ENCODE results near the gene TAF11L9.

DNA sequence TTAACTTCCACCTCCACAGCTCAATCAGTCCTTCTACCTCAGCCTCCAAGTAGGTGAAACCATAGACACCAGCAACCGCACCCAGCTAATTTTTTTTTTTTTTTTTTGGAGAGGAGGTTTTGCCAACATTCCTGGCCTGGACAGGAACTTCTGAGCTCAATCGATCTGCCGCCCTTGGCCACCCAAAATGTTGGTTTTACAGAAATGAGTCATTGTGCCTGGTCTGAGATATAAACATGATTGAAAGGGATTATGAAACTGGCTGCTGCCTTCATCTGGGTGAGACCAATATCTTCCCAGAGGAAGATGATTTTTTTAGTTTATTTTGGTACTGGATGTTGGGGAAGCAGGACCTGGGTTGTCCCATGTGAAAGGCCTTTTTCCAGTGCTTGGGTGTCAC lies 25.2 kb upstream of the TAF11L9 start:
- TF ChIP-seq, protein P1, sequence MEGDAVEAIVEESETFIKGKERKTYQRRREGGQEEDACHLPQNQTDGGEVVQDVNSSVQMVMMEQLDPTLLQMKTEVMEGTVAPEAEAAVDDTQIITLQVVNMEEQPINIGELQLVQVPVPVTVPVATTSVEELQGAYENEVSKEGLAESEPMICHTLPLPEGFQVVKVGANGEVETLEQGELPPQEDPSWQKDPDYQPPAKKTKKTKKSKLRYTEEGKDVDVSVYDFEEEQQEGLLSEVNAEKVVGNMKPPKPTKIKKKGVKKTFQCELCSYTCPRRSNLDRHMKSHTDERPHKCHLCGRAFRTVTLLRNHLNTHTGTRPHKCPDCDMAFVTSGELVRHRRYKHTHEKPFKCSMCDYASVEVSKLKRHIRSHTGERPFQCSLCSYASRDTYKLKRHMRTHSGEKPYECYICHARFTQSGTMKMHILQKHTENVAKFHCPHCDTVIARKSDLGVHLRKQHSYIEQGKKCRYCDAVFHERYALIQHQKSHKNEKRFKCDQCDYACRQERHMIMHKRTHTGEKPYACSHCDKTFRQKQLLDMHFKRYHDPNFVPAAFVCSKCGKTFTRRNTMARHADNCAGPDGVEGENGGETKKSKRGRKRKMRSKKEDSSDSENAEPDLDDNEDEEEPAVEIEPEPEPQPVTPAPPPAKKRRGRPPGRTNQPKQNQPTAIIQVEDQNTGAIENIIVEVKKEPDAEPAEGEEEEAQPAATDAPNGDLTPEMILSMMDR (IDR thresholded peaks at IDR 0.05; ENCODE audit: borderline replicate concordance, extremely low read depth, low read length, poor library complexity, severe bottlenecking): no peak
- TF ChIP-seq EZH2 (IDR thresholded peaks at IDR 0.05; ENCODE audit: borderline replicate concordance, low read depth, low read length, severe bottlenecking): no peak

All from DND-41 (cell line).